ENCODE results near the gene UNC5CL. TPM values are rescaled to one million over a fixed set of nuclear protein-coding genes. Genes with fewer than 3 reads are reported as not detected.

The UNC5CL gene
- total RNA-seq, 1 experiment from 2014 or later, result 10.6 TPM

- H3K27ac Mint-ChIP-seq (ENCODE audit: unreplicated experiment), result no peak overlapping the region
- peaks cover 8% of the 10 kb centered on the region for H3K36me3 Mint-ChIP-seq (ENCODE audit: insufficient read depth, unreplicated experiment)
- no peak for TF ChIP-seq CTCF (IDR thresholded peaks at IDR 0.05; ENCODE audit: unreplicated experiment)
- DNase-seq, result no peak
- CTCF ChIA-PET, result no interaction called here
- H3K27me3 Mint-ChIP-seq (ENCODE audit: unreplicated experiment), result no peaks in the 10 kb centered on the region
- no peak overlapping the region for H3K4me3 Mint-ChIP-seq (ENCODE audit: low read depth, unreplicated experiment)
- no TSS peak for BruUV-seq (replicated peaks)
- peaks cover 8% of the 10 kb centered on the region for H3K4me1 Mint-ChIP-seq (ENCODE audit: low read depth, unreplicated experiment)
- intact Hi-C loops (cut with micrococcal nuclease; ENCODE audit: unreplicated experiment), result no loop called here
- H3K9me3 Mint-ChIP-seq (ENCODE audit: low read depth, unreplicated experiment), result no peaks in the 10 kb centered on the region
Observed at GRCh38 chr6:41080621-41081020, 41.6 kb upstream of the UNC5CL start.

- CTCF ChIA-PET, result no interaction called here
- no peaks in the 10 kb centered on the region for H3K27me3 Mint-ChIP-seq (ENCODE audit: unreplicated experiment)
- DNase-seq, result no peak
- peaks cover 23% of the 10 kb centered on the region for H3K4me1 Mint-ChIP-seq (ENCODE audit: low read depth, unreplicated experiment)
- peaks cover 22% of the 10 kb centered on the region for H3K36me3 Mint-ChIP-seq (ENCODE audit: insufficient read depth, unreplicated experiment)
- no peak overlapping the region for H3K4me3 Mint-ChIP-seq (ENCODE audit: low read depth, unreplicated experiment)
- intact Hi-C loops (cut with micrococcal nuclease; ENCODE audit: unreplicated experiment), result no loop called here
- H3K9me3 Mint-ChIP-seq (ENCODE audit: low read depth, unreplicated experiment), result no peaks in the 10 kb centered on the region
- no peak overlapping the region for H3K27ac Mint-ChIP-seq (ENCODE audit: unreplicated experiment)
- no TSS peak for BruUV-seq (replicated peaks)
- TF ChIP-seq CTCF (IDR thresholded peaks at IDR 0.05; ENCODE audit: unreplicated experiment), result no peak
Observed at GRCh38 chr6:41079080-41079479, 40.1 kb upstream of the UNC5CL start.

DNA sequence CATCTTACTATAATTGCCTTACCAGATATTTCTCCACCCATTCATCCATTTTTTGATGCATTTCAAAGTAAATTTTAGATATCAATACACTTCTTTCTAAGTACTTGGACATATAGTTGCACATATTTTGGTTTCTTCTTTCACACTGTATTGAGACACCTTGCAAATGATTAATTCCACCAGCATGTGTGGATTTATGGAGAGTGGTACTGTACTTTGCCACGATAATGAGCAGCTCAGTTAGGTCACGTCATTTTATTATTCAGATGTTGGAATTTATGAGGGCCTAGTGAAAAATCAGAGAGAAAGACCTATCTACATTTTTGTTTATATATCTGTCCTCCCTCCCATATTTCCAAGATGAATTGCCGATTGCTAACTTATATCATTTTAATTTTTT lies 39.1 kb upstream of the UNC5CL start:
- CTCF ChIA-PET, result interaction anchor here (0.7 kb wide), 1 partner anchor 54 kb away, joined by 3 read pairs; no protein-coding TSS in a partner anchor
- BruUV-seq (replicated peaks), result no TSS peak

GRCh38 chr6:41077536-41077935 lies 38.5 kb upstream of the UNC5CL start:
- Mint-ChIP-seq H3K4me3 (ENCODE audit: low read depth, unreplicated experiment) (no peak overlapping the region), H3K36me3 (ENCODE audit: insufficient read depth, unreplicated experiment) (peaks cover 37% of the 10 kb centered on the region), H3K4me1 (ENCODE audit: low read depth, unreplicated experiment) (peaks cover 25% of the 10 kb centered on the region), H3K9me3 (ENCODE audit: low read depth, unreplicated experiment) (no peaks in the 10 kb centered on the region), H3K27me3 (ENCODE audit: unreplicated experiment) (no peaks in the 10 kb centered on the region), H3K27ac (ENCODE audit: unreplicated experiment) (no peak overlapping the region)
- intact Hi-C loops (cut with micrococcal nuclease; ENCODE audit: unreplicated experiment), result no loop called here
- BruUV-seq (replicated peaks), result no TSS peak
- TF ChIP-seq CTCF (IDR thresholded peaks at IDR 0.05; ENCODE audit: unreplicated experiment), result no peak
- CTCF ChIA-PET, result interaction anchor here (0.5 kb wide), 1 partner anchor 760 kb away, joined by 11 read pairs; no protein-coding TSS in a partner anchor
- DNase-seq, result no peak

More for the DNA sequence above, 39.1 kb upstream of the UNC5CL start:
- Mint-ChIP-seq H3K36me3 (ENCODE audit: insufficient read depth, unreplicated experiment) (peaks cover 31% of the 10 kb centered on the region), H3K27me3 (ENCODE audit: unreplicated experiment) (no peaks in the 10 kb centered on the region), H3K4me1 (ENCODE audit: low read depth, unreplicated experiment) (peaks cover 25% of the 10 kb centered on the region), H3K4me3 (ENCODE audit: low read depth, unreplicated experiment) (no peak overlapping the region), H3K27ac (ENCODE audit: unreplicated experiment) (no peak overlapping the region), H3K9me3 (ENCODE audit: low read depth, unreplicated experiment) (no peaks in the 10 kb centered on the region)
- intact Hi-C loops (cut with micrococcal nuclease; ENCODE audit: unreplicated experiment), result no loop called here
- no peak for DNase-seq
- no peak for TF ChIP-seq CTCF (IDR thresholded peaks at IDR 0.05; ENCODE audit: unreplicated experiment)
